Activated CD8-positive, alpha-beta memory T cell treated with anti-CD3 and anti-CD28 coated beads for 1 hour (primary cell): Measurements from ENCODE around the gene UBE2V1.
"Not testable (repeated sequence)": the region's sequence is repeated elsewhere in the genome, so short reads cannot be mapped to it uniquely, and the experiment has no call there.

Experiments
- DNase-seq, 2 donors: peaks; one replicate each; pipeline ENCODE4 v3.0.0-alpha.2; 2020; ENCODE audit warnings: low read depth in 1 of 2; ENCODE audit errors: extremely low read depth in 1 of 2

The UBE2V1 gene

DNA sequence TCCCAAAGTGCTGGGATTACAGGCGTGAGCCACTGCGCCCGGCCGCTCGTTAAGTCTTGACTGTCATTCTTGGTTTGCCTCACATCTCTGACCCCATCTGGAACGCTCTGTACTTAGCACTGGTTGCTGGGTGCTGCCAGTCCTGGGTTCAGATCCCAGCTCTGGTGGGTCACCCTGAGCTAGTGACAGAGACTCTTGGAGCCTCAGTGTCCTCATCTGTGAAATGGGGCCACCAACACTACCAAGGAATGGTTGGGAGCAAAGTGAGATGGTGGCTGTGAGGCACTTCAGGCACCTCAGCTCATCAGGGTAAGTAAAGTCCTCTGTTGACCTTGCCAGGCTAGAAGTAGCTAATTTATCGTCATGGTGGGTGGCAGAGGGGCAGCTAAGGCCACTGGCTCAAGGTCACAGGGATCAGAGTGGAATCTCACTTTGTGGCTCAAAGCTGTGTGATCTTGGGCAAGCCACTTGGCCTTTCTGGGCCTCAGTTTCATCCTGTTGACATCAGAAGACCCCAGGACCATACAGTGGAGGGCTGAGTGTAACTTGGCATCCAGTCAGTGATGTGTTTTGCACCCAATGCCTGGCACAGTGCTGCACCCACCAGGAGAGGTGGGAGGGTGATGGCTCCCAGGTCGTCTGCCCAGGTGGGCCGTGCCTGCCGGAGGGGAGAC lies 46.7 kb downstream of the UBE2V1 start:
- no peak for DNase-seq

DNA sequence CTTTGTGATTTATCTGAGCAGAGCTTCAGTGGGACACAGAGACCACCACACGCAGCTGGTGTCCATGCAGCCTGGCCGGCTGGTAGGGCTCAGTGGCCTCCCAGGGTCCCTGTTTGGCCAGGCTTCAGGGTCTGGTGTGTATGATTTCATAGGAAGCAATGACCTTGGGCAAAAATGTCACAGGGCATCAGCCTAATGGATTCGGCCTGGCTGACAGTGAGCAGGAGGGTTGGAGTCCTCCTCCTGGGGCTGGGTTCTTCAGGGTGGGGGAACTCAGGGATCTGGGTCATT lies 47.7 kb downstream of the UBE2V1 start:
- DNase-seq = no peak

DNA sequence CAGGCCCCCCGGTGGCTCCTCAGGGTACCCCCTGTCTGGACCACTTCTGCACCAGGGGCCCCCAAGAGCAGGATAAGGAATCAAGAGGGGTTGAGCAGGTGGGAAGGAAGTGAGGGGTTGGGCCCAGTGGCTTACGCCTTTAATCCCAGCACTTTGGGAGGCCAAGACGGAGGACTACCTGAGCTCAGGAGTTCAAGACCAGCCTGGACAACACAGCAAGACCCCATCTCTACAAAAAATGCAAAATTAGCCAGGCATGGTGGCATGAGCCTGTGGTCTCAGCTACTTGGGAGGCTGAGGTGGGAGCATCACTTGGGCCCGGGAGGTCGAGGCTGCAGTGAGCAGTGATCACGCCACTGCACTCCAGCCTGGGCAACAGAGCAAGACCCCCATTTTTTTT lies 49.2 kb downstream of the UBE2V1 start:
- not testable (repeated sequence) for DNase-seq

DNA sequence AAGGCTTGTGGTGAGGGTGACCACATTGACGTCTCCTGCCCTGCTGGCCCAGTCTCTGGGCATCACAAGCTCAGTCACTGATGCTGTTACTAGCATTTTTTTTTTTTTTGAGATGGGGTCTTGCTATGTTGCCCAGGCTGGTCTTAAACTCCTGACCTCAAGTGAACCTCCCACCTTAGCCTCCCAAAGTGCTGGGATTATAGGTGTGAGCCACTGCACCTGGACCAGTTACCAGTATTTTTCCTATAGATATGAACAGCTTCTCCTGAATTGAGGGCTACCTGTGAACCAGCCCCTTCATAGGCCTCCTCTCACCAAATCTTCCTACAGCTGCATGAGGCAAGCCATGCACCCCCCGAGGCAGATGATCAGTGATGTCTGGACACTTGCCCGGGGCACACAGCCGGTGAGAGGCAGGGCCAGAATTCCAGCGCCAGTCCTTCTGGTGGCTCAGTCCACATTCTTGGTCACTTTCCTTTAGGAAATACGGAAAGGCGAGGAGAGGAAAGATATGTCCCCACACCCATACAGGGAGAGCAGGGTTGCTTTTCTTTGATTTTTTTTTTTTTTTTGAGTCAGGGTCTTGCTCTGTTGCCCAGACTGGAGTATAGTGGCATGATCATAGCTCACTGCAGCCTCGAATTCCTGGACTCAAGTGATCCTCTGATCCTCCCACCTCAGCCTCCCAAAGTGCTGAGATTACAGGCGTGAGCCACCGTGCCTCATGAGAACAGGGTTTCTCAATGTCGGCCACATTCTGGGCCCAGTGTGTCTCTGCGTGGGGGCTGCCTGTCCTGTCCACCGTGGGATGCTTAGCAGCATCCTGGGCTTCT lies 50.7 kb downstream of the UBE2V1 start:
- DNase-seq = no peak

DNA sequence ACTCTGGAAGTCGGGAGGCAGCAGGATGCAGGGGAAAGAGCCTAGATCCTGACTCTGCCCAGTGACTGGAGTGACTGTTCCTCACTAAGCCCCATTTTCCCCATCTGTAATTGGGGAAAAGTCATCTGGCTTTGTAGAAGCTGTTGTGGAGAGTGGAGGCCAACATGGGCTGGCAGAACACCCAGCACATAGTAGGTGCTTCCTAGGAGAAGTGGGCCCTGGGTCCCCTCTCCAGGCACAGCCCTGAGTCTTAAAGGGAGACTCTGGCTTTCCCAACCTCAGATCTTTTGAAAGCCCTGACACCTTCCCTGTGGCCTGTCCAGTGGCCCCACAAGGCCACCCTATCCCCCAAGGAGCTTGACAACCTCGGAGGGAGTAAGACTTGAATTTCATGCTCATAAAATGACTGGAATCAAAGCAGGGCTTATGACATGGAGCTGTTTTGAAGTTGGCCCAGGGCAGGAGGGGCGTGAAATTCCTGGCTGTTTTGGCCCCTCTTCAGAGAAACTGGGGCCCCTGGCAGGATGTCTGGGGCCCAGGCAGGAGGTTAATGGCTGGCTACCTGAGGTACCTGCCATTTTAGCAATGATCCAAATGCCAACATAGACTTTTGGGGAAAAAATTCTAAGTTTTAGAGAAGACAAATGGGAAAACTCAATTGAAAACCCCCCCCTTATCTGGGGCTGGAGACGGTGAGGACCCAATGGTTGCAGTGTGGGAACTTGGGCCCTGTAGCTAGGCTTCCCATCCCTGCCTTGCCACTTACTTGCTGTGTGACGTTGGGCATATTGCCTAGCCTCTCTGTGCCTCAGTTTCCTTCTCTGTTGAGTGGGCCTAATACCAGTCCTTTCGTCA lies 51.6 kb downstream of the UBE2V1 start:
- no peak for DNase-seq

DNA sequence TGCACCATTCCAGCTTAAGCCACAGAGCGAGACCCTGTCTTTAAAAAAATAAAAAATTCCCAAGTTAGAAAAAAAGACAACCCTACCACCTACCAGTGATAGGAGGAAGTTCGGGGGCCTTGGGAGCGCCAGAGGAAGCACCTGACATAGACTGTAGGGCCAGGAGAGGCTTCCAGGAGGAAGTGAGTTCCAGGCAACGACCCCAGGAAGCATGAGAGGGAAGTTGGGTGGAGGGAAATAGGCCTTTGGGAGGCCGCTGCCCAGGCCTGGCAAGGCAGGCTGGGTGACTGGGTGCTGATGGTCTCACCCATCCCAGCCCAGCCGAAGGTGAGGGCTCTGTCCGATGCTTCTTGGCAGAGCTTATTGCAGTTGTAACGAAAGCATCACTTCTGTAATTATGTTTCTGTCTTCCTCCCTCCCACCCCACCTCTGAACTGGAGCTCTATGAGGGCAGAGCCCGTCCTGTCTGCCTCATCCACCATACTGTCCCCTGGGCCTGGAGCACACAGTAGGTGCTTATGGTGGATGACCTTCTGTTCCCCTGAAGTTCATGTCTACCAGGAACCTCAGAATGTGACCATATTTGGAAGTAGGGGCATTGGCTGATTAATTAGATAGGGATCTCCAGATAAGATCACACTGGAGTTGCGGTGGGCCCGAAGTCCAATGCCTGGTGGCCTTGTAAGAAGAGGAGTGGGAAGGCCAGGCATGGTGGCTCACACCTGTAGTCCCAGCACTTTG lies 54.1 kb downstream of the UBE2V1 start:
- no peak for DNase-seq

DNA sequence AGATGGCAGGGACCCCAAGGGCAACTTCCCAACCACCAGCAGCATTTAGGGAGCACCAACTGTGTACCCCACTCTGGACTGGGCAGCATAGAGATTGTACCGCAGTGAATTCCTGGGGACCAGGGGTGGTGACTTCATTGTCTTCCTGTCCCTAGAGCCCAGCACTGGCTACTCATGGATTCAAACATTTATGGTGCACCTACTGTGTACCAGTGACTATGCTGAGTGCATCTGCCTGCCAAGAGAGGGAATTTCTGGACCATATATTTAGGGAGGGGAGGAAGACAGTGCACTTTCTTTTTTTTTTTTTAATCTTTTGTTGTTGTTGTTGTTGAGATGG lies 55.3 kb downstream of the UBE2V1 start:
- no peak for DNase-seq

DNA sequence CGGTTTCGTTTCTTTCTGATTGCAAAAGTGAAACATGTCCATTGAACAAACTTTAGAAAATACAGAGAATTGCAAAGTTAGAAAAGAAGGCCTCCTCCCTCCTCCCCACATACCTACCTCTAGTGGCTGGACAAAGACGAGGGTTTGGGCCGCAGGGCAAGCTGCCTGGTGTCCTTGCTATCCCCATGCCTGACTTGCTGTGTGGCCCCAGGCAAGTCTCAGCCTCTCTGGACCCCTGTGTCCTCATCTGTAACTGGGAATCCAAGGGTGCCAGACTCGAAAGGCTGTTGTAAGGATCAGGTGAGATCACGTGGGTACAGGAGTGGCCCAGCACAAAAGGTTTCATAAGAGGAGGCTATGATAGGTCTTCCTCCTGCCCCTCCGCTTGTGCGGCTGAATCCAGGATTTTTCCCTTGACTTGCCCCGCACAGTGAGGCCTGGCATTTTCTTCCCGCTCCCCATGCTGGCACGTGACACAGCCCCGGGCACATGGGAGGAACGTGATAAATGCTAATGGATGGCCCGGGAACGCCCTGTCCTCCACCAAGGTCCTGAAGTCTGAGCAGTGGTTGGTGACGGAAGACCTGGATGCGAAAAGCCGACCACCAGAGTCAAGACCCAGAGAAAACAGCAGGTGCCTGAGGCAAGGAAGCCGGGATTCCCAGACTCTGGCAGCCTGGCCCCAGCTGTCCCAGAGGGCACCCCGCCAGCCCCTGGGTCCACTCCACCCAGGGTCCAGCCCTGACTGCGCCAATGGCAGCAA lies 55.8 kb downstream of the UBE2V1 start:
- DNase-seq = no peak

DNA sequence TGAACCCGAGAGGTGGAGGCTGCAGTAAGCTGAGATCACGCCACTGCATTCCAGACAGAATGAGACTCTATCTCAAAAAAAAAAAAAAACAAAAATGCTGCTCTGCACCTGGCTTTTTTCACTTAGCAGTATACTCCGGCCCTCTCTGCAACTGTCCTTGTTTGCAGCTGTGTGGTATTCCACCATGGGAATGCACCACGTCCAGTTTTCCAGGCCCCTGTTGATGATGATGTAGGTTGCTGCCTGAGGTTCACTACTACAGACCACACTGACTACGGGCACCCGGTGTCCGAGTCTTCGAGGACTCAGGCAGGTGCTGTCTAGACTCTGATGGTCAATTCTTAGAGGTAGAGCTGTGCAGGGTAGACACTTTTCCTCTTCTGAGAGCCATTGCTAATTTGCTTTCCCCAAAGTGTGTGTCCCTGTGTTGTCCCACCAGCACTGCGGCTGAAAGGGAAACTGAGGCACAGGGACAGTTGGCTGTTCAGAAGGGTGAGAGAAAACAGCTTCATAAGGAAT lies 56.5 kb downstream of the UBE2V1 start:
- DNase-seq = no peak

DNA sequence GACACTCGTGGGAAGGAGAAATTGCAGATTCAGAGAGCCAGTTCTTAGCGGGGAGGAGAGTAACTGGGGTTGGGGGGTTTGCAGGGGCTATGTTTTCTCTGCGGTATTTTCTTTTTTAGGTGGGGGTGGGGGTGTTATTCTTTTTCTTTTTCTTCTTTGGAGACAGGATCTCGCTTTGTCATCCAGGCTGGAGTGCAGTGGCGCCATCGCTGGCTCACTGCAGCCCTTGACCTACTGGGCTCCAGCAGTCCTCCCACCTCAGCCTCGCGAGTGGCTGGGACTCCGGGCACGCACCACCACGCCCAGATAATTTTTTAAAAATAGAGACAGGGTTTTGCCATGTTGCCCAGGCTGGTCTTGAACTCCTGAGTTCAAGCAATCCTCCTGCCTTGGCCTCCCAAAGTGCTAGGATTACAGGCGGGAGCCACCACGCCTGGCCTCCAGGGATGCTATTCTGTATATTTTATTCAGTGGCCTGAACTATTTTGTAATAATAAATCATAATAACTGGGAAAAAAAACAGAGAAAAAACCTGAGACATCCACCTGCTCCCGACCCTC lies 57.3 kb downstream of the UBE2V1 start:
- no peak for DNase-seq

DNA sequence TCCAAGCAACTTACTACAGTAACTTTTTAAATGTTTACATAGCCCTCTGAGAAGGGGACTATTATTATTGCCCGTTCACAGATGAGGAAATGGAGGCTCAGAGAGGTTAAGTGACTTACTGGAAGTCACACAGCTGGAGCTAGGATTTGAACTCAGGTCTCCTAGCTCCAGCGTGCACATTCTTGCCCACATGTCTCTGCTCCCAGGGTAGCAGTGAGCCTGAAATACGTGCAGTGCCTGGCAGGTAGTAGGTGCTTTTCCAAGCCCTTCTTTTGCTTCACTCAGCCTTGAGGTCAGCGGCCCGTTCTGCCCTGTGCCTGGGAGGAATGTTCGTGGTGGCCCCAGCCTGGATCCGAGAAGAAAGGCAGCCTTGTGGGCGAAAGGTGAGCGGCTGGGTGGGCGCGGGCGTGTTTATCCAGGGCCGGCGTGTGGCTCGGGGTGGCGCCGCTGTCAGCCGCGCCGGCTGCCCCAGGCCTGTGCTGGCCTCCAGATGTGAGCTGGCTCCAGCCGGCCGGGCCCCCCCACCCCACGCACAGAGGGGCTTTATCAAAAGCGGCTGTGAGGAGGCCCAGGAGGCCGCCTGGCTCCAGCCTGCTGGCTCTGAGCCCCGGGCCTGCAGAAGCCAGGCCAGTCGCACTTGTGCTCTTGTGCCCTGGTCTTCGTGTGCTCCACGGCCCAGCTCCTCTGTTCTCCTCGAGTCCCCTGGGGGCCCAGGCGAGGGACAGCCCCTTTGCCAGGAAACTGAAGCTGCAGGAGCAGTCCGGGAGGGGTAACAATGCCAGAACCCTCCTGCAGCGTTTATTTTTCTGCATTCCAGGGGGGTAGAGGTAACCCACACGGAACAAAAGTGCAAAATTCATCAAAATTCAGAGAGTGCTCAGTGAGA lies 58.1 kb downstream of the UBE2V1 start:
- no peak for DNase-seq

DNA sequence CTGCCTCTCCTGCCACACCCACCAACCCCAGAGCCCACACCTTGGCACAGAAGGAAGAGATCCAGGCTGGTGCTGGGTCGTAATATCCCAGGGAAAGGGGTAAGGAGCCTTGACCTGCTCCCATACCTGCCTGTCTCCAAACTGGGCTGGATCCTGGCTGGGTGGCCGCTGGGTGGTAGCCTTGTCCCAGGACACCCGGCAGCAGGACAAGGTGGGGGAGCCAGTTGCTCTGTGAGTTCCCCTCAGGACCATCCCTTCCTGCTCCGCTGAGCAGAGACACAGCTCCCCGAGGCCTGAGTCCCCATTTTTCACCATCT lies 58.8 kb downstream of the UBE2V1 start:
- no peak for DNase-seq

DNA sequence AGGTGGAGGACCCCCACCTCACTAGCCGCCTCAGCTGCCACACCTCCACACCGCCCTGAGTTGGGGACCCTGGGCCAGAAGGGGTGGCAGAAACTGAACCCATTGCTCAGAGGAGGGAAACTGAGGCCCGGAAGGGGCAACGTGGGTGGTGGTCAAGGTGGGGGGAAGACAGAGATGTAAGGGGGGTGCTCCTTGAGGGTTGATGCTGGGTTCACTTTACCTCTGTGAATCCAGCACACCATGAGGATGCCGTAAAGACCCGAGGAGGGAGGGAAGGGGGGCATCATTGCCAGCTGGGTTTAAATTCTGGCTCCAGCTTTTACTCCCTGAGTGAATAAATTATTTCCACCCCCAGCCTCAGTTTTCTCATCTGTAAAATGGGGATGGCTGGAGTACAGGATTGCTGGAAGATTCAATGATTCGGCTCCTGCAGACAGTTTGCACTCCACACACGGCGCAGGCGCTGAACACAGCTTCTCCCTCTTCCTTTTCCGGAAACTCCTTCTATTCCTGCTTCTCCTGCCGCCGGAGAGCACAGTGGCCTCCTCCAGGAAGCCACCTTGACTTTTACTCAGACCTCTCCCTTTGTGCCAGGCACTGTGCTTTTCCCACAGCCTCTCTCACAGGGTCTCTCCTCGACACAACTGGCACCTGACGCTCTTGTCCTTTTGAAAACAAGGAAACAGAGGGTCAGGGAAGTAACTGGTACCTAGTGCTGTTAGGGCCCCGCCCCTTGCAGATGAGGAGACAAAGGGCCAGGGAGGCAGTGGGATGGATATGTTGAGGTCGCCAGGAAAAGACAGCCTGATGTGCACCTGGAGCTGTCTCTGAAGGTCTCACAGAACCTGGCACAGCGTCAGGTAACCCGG lies 59.4 kb downstream of the UBE2V1 start:
- no peak for DNase-seq

DNA sequence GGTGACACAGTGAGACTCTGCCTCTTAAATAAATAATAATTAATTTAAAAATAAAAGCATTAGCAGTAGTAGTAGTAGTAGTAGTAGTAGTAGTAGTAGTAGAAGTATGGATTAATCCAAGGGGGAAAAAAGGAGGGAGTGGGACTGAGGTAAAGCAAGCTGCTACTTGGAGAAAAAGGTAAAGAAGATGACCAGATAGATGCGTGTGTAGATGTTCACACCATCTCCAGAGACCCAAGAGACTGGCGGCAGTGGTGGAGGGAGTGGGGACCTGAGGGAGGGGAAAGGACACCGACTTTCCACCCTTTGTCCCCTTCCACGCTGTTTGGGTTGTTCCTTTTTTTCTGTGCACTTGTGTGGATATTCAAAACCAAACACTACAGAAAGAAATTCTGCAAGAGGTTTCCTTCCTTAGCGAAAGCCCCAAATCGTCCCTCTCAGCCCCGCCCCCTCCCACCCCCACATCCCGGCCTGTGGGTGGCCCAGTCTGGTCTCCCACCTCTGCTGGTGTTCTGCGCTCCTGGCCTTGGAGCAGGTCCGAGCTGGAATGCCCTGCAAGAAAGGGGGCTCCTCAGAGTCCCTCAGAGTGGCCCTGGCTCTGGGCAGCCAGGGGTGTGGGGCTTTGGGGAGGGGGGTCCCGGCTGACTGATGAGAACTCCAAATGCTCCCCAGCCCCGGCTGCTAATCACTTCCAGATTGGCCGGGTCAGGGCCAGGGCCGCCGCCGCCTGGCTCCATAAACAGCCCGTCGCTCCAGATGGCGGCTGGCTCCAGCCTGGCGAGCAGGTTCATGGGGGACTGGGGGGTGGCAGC lies 60.2 kb downstream of the UBE2V1 start:
- DNase-seq = no peak

DNA sequence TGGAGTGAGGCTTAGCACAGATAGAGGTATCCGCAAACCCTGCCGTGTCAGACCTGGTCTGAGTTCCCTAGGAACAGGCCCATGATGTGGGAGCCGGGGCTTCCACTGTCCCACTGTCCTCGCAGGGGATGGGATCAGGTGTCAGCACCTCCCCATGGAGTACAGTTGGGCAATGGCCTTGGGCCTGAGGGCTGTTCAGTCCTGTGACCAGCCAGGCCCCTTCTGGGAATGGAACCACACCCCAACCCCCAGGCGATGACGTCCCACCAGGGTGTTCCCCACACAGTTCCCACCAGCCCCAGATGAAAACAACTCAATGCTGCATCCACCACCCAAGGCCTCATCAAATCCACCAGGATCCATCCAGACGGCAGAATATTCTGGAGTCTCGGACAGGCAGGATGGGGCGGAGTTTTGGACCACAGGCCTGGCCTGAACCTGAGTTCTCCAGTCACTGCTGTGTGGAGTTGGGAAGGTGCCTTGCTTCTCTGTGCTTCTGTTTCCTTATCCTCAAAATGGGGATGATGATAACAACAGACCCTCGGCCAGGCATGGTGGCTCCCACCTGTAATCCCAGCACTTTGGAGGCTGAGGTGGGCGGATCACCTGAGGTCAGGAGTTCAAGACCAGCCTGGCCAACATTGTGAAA lies 62.2 kb downstream of the UBE2V1 start:
- no peak for DNase-seq

DNA sequence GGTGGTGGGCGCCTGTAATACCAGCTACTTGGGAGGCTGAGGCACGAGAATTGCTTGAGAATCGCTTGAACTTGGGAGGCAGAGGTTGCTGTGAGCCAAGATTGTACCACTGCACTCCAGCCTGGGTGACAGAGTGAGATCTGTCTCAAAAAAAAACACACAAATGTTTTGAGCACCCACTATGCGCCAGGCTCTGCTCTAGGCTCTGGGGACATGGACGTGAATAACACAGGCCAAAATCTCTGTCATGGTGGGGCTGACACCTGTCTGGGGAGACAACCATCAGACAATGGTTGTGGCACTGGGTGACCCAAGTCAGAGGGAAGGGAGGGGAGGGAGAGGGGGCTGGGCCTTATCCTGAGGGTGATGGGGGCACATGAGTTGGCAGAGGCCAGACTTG lies 62.7 kb downstream of the UBE2V1 start:
- DNase-seq = no peak
